Measurements from ENCODE around the gene NOC2L.

- TF ChIP-seq POLR2A (IDR thresholded peaks at IDR 0.05; ENCODE audit: low read depth, low read length): no peak
- TF ChIP-seq CTCF (IDR thresholded peaks at IDR 0.05; ENCODE audit: extremely low read depth in 1 of 2, insufficient read depth in 1 of 2, low read depth in 1 of 2, low read length in 2 of 2): no peak
- TF ChIP-seq EZH2 (IDR thresholded peaks at IDR 0.05; ENCODE audit: borderline replicate concordance, low read depth, low read length, severe bottlenecking): no peak
- no peak for TF ChIP-seq POLR2AphosphoS5 (IDR thresholded peaks at IDR 0.05; ENCODE audit: insufficient read depth, low read depth, low read length)
- no peak for TF ChIP-seq GATA2 (IDR thresholded peaks at IDR 0.05; ENCODE audit: insufficient read depth, insufficient read length, low read depth, low read length)
- no peak for TF ChIP-seq MAX (IDR thresholded peaks at IDR 0.05; ENCODE audit: insufficient read depth, insufficient read length)
- no peak for TF ChIP-seq MYC (IDR thresholded peaks at IDR 0.05; ENCODE audit: low read depth, low read length)
- no peak for TF ChIP-seq JUN (IDR thresholded peaks at IDR 0.05; ENCODE audit: borderline replicate concordance, insufficient read depth, insufficient read length, low read depth)
- no peak for TF ChIP-seq FOS (IDR thresholded peaks at IDR 0.05; ENCODE audit: borderline replicate concordance, insufficient read depth, low read length)
These were observed 3.6 kb downstream of the NOC2L start for GRCh38 chr1:955474-955873.

Measured in endothelial cell of umbilical vein (primary cell).